Activated CD4-positive, alpha-beta T cell treated with anti-CD3 and anti-CD28 coated beads for 24 hours (primary cell): ENCODE measurements around the gene ZNF366.

Experiments
- DNase-seq, 2 donors: peaks; one replicate each; pipeline ENCODE4 v3.0.0-alpha.2; 2020; ENCODE audit warnings: low read depth in 2 of 2

ZNF366 gene

GRCh38 chr5:72439192-72439591 lies 68.0 kb downstream of the ZNF366 start:
- no peak for DNase-seq

GRCh38 chr5:72438141-72438540 lies 69.1 kb downstream of the ZNF366 start:
- DNase-seq: no peak

DNA sequence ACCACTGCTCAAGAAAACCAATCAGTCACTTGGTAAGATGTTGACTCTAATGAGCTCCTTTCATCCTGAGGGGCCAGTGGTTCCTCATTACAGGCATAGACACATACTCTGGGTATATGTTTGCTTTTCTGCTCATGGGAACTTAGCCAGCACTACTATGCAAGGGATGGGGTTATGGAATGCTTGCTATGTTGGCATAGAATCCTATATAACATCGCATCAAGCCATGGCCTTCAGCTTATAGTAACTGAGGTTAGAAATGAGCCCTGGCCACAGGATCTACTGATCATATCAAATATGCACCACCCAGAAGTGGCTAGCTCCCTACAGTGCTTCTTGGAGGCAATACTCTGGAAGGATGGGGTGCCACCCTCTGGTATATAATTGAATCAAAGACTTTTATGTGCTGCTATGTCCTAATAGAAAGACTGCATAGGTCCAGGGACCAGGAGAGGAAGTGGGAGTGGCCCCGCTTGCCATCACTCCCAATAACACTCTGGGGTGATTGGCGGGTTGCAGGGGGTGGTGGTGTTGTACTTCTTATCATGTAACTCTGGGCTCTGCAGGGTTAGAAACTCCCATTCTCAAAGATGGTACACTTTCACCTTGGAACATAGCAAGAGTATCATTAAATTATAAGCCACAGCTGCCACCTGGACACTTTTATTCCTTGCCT lies 70.3 kb downstream of the ZNF366 start:
- DNase-seq: no peak

DNA sequence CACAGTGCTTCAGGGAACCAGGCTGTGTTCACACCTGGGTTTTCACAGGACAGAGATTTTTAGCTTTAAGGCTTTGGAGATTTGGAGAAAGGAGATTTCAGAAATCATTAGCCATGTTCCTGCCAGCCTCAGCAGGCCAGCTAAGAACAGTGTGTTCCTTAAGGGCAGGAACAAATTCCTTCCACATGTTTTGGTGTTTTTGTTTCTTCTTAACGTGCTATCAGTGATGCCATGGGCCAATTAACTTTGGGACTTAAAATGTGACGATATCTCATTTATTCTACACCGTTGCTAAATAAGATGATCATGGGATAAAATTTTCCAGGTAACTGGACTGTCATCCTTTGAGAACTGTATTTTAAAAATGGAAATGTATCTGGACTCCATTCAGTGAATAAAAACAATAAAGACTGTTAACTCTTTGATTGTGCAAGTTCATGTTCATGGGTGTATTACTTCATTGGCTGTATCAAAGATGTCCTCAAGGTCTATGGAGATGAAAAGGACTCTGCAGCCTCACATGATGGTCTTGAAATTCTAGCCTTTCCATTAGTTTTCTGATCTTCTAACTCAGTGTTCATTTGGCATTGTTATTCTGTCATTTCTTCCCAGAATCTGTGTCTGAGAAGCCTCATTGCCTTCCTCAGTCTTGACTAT lies 72.3 kb downstream of the ZNF366 start:
- no peak for DNase-seq

GRCh38 chr5:72434056-72434780 lies 73.0 kb downstream of the ZNF366 start:
- DNase-seq: no peak

DNA sequence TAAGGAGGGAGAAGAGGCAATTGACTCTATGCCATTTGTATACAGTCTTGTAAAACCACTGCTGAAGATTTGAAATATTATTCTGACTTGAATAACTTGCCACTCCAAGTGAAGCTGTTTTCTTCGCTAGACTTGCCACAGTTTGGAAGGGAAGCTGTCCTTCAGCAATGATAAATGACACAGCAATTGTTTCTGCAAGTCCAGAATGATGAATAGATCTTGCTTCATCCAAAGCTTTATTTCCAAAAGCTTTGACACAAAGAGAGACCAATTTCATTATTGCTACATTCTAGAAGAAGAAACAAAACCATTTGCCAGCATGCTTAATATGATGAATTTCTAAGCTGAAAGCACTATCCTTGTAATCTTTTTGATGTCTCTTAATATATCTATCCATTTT lies 73.7 kb downstream of the ZNF366 start:
- no peak for DNase-seq

DNA sequence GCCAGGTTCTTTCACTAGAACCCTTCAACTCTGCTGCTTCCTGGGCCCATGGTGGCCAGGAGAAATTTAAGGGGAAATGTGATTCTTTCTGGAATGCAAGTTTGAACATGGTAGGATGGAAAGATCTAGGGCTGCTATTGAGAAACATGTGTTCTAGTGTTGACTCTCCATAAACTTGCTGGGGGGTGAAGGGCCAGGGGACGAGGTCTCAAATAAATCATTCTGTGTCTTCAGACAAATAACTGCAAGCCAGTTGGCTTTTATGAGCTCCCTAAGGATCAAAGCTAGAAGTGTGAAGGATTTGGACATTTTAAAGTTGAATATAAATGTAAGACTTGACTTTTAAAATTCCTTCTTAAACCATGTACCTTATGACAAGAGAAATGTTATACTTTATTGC lies 78.5 kb downstream of the ZNF366 start:
- DNase-seq: no peak

- no peak for DNase-seq
These were observed 79.4 kb downstream of the ZNF366 start for GRCh38 chr5:72427488-72428437.

DNA sequence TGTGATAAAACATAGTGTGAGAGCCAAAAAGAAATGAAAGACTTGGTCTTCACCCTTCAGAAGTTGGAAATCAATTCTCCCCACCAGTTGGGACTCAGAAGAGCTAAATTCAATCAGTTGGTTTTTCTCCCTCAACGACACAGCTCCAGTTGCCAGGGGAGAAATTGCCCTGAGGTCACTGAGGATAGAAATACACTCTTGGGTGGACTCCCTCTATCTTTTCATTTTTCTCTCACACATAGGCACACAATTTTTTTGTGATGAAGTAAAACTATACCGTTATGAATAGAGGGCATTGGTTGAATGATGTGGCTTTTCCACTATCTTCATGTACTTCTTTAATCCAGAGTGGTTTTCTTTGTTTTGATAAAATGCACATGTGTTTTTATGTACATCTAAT lies 80.2 kb downstream of the ZNF366 start:
- no peak for DNase-seq

DNA sequence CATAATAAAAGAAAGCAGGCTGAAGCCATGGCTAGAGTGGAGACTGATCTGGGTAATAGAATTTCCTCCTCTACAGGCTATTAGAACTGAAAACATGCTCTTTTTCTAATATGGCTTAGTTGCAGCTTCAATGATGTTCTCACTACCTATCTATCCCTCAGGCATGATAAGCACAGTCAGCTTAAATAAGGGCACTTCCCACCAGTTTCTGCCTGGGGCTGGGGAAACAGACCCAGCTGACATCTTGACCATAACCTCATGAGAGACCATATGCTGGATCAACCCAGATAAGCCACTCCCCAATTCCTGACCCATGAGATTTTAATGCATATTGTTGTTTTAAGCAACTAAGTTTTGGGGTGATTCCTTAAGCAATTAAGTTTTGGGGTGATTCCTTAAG lies 81.2 kb downstream of the ZNF366 start:
- DNase-seq: no peak

DNA sequence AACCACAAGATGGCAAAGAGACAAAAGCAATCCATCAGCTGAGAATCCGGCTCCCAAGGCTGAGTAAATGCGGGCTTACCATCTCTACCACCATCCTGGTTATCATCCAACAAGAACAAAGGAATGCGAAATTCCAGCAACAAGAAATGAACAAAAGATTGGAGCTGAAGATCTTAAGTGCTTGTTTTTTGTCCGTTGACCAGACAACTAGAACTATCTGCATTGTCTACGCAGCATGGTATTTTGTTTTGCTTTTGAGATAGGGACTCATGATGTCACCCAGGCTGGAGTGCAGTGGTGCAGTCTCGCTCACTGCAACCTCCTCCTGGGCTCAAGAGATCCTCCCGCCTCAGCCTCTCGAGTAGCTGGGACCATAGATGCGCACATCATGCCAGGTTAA lies 88.9 kb downstream of the ZNF366 start:
- no peak for DNase-seq

GRCh38 chr5:72417333-72418062 lies 89.7 kb downstream of the ZNF366 start:
- DNase-seq: no peak

- DNase-seq: no peak
These were observed 91.4 kb downstream of the ZNF366 start for GRCh38 chr5:72415616-72416325.

- DNase-seq: no peak
These were observed 94.7 kb downstream of the ZNF366 start for GRCh38 chr5:72412283-72413055.

GRCh38 chr5:72410688-72411295 lies 96.4 kb downstream of the ZNF366 start:
- DNase-seq: no peak

DNA sequence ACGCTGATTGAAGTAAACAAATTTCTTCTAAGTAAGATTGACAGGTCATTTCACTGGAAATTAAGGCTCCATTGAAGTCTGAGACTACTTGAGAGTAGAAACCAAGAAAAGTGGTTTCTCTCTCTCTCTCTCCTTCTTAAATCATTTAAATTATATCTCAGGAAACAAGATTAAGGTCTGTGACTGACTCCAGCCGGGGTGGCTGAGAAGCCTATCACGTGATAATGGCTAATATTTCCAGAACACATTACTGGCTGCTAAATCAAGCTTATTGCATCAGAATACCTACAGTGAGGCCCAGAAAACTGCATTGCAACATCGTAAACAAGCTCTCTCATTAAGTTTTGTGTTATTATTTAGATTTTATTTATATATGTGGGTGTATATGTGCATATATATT lies 98.6 kb downstream of the ZNF366 start:
- no peak for DNase-seq

DNA sequence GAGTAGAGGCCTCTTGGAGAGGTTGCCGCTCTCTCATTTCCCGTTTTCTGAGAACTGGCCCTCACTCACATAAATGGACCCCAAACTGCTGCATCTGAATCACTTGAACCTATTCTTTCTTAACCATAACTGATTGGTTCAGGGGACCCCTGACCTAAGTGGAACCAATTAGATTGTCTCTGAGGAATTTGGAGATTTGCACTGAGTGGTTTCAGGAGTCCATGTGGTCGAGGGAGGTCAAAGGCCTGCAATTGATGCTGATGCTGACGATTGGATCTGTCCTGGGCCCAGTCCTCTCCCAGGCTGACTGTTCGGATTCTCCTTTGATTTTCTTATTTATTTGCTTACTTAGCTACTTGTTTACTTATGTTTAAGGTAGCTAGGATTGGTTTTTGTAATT lies 99.1 kb downstream of the ZNF366 start:
- no peak for DNase-seq

- DNase-seq: no peak
These were observed 99.7 kb downstream of the ZNF366 start for GRCh38 chr5:72407541-72407940.

GRCh38 chr5:72407078-72407477 lies 100.1 kb downstream of the ZNF366 start:
- DNase-seq: no peak
